NCI-H446 (cell line): ENCODE measurements around the gene MORN5.

Experiments used
- DNase-seq, 2 experiments: peaks; one replicate each; lab custom pipeline; 2025; lab: John Stamatoyannopoulos, UW

The MORN5 gene

DNA sequence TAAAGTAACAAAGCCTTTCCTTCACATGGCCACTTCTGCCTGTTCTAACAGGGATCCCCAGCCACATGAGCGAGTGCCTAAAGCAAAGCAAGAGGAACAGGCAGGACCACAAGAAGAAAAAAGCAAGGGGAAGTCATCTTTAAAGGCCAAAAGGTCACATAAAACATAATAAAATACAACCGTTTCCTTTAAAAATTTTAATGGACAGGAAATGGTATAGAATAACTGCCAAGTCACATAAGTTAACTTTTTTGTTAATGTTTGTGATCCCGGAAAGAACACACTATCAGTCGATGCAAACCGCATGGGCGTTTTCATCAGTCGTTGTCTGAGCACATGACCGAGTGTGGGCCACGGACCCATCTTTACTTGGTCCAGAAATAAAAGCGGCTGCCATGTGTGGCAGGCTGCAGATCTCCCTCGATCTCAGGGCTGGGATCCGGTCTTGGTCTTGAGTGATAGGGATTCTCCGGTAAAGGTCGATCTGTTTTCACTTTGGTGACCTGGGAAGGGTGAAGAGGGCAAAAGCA, 15.8 kb upstream of the MORN5 start:
- no peak for DNase-seq

DNA sequence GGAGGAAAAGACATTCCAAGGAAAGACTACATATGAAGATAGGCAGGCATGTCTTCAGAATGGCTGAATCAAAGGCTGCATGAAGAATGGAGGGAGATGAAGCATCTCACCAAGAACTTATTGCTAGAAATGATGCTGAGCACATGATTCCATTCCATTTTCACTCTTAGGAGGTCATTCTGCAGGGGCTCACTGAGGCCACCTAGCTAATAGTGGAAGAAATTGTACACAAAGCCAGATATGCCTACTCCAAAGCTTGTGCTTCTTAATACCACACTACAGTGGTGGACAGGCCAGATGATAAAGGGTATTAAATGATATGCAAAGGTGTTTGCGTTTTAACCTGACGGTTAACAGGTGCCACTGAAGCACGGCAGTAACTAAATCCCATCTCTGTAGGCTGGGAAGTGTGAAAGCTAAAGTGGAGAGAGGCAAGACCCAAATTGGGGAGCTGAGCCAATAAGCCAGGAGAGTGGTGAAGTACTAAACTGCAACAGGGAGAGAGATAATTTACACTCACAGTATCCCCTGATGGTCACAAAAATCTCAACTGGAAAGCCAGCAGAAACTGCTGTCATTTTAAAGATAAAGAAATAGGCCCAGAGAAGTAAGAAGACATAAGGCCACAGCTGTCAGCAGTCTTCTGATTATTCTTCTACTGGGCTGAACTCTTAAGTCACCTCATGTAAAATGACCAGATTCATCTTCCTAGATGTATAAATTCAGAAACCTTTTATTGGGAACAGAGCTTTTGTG, 14.7 kb upstream of the MORN5 start:
- DNase-seq, result no peak

DNA sequence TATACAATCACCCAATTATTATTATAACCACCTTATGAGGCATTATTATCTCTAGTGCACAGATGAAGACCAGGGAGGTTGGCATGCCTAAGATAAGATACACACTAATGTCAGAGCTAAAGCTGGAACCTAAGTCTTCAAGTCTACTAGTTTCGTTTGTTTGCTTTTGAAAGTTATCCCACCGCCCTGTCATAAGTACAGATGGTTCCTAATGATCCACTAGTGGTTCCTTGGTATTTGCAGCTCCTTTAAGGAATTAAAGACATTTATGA, 14.2 kb upstream of the MORN5 start:
- no peak for DNase-seq

DNA sequence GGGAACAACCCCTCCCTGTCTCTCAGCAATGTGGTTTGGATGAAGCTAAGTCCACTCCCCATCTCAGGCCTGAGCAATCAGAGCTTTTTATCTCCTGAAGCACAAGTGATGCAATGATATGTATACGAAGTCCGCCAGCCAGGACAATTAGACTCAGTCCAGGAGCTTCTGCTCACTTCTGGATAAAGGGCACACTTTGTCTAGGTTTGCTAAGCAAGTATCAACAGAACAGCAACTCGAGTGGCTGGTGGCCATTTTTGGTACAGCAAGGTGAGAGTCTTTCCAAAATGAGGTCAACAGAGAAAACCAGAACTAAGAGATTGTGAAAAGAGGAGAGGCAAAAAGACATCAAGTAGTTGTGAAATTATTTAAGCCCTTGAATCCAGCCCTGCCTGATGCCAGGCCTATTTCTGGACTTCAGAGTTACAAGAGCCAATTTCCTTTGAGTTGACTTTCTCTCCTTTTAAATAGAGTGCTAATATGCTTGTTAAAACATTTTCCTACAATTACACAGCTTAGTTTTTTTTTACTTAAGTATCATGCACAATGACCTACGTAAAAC, 8.4 kb upstream of the MORN5 start:
- no peak for DNase-seq

DNA sequence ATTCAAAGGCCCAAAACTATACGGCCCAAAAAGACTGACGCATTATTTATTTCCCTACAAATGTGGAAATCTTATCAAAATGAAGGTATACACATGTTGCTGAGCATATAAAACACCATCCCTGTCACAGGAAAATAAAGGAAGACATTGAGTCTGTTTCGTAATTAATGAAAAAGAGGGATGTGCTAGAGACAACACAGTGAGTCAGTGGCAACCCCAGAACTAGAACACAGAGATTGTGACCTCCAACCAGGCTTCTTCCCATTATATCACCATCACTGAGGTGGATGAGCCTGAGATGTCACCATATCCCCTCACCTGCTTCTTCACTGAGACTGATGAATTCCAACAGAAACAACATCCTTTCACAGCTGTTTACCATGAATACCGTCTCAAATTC, 3.9 kb upstream of the MORN5 start:
- DNase-seq, result no peak

DNA sequence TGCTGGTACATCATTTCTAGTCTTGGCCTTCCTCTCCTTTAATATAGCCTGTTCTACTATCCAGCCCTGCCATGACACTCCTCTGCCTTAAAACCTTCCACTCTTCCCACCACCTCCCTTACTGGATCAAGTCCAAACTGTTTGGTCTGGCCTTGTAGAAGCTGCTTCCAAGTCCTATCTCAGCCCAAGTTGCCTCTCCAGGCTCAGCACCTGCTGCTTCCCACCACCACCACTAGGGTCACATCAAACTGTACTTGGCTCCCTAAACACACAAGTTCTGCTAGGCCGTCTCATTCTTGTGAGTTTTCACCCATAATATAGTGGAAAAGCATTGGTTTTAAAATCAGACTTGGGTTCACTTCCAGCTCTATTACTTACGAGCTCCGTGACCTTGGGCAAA, 1.5 kb upstream of the MORN5 start:
- peak; percentile 16 to 27 for DNase-seq

DNA sequence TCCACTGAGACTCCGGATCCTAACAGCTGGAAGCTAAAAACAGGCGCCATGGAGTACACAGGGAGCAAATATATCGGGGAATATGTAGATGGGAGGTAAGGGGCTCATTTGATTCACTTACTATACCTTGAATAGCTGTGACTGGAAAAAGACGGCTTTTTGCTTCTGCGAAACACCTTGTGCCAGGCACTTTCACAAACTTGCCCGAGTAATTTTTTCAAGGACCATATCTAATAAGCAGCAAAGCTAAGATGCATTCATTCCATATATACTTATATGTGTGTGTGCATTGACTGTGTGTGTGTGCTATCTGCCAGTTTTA, 178 bp downstream of the MORN5 start:
- no peak for DNase-seq

DNA sequence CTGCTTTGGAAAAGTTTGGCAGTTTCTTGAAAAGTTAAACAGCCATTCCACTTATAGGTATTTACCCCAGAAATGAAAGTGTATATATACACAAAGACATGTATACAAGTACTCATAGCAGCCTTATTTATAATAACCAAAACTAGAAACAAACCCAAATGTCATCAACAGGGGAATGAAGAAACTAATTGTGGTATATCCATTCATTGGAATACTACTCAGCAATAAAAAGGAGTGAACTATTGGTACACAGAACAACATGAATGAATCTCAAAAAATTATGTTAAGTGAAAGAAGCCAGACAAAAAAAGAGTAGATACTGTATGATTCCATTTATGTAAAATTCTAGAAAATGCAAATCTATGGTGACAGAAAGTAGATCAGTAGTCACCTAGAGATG, 2.7 kb downstream of the MORN5 start:
- DNase-seq, result no peak

DNA sequence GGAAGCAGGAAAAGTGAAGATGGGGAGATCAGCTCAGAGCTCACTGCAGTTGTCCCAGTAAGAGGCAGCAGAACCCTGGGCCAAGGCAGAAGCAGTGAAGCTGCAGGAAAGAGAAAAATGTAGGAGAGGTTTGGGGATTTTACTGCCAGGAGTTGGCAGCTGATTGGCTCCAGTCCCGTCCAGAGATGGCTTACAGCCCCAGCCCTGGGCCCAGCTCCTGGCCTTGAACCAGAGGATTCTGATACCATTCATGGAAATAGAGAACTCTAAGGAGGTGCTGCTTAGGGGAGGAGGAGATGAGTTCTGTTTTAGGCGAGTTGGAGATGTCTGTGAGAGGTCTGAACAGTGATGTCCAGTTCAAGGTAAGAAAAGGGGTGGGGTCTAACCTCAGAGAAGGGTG, 4.6 kb downstream of the MORN5 start:
- no peak for DNase-seq

DNA sequence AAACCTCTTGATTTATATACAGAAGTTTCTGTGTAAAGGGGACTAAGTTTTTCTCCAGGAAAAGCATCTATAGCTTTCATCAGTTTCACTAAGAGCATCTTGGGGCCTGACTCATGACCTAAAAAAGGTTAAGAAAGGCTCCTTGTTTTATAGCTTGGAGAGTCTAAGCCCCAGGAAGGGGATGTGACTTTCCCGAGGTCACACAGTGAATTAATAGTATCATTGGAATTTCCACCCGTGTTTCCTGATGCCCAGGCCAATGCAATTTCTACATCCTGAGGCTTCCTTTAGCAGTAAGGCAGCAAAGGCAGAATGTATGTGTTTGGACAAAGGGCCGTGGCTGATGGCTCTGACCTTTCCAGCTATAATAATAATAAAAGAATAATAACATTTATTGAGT, 8.6 kb downstream of the MORN5 start:
- no peak for DNase-seq

DNA sequence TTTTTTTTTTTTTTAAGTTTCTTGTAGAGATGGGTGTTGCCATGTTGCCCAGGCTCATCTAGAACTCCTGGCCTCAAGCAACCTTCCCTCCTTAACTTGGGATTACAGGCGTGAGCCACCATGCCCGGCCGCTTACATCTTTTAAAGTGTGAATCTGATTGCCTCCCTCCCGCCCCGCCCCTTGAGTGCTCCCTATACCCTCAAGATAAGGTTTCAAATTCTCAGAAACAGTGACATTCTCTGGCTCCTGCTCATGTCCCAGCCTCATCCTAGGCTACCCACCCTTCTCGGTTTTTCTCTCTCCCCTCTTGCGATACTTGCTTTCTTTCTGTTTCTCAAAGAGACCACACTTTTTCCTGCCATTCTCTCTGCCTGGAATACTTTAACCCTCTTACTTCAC, 12.4 kb downstream of the MORN5 start:
- DNase-seq, result no peak

DNA sequence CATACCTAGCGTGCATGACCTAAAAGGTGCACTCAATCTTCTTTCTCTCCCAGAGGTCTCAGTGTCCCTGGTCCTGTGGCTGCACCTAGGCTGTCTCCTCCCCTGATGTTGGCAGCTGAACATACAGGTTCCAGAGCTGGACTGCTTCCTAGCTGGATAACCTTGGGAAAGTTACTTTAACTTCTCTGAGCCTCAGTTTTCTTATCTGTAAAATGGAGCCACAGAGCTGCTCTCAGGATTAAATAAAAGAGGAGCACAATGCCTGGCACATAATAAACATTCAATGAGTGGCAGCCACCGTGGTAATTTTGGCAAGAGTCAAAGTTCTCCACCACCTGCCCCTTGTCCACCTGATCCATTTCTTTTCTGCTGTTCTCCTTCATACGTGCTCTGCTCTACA, 14.0 kb downstream of the MORN5 start:
- no peak for DNase-seq

DNA sequence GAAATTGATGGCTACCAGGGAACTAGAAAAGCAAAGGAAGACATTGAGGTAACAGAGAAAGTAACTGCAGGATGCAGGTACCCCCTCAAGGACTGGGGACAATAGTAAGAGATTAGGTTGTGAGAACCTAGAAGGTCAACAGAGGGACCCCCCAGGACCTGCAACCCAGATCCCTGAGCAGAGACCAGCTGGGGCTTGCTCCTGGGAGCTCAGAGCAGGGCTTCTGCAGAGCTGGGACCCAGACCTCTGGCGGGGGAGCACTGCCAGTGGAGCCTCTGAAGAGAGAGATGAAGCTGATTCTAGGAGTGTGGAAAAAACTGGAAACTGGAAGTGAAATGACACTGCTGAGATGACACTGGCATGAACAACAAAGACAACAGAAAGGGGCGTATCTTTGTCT, 17.2 kb downstream of the MORN5 start:
- no peak for DNase-seq

DNA sequence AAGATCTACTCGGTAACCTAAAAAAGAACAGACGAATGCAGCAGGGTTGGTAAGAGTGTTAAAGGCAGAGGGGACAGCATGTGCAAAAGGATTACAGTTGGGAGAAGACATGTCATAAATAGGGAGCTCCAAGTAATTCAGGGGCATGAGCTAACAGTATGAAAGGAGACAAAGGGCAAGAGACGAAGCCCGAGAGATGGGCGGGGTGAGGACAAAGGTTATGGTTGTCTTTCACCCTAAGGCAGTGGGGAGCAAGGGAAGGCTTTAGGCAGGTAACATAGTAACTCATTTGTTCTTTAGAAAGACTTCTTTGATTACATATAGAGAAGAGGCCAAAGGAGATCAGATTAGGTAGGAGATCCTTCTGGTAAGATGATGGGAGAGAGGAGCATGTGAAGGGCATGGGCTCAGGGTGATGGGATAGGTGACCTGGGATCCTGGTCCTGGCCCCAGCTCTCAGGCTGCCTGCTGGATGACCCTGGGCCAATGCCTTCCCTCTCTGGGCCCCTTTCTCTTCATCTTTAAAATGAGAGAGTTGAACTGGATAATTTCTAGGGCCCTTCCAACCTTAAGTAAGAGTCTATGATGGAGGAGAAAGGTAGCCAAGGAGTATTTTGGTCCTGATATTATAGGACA, 19.5 kb downstream of the MORN5 start:
- no peak for DNase-seq

DNA sequence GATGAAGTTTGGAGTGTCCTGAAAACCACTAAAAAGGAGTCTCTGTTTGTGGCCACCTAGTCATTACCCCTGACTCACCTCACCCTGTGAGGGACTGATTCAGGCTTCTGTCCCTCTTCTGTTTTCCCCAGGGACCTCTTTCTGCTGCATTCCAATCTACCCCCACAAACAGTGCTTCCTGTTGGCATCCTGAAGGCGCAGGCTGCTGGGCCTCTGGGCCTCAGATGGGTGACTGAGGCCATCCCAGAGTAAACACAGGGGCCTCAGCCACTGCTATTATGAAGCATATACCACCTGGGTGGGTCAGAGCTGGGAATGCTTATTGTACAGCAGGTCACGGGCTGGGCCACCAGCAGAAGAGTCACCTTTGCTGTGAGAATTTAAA, 20.0 kb downstream of the MORN5 start:
- DNase-seq, result no peak

DNA sequence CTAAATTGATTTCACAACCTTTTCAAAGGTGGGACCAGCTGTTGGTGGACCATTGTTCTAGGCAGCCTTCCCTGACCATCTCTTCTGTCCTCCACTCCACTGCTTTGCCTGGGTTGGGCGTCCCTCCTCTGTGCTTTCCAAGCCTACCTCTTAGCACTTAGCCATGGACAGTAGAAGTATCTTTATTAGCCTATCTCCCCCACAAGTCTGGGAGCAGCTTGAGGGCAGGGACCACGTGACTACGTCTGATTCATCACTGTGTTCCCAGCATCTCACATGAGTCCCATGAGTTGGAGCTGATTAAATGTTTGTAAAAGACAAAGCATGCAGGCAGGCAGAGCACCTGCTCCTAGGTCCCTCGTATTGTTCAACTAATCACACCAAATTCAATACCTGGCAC, 20.9 kb downstream of the MORN5 start:
- no peak for DNase-seq

DNA sequence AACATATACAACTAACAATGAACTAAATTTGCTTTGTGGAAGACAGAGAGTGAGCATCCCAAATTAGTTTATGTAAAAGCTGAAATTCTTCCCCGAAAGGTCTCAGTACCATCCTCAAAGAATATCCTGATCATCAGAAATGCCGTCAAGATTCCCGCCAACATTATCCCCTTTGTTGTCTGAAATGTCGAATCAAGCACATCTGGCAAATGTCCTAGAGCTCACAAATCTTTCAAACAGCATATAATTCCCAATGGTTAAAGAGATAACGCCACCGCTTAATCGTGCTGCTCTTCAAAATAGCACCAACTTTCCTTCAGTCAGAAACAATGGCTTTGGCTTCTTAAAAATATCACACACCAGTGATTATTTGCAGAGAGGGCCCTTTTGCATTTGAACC, 23.8 kb downstream of the MORN5 start:
- no peak for DNase-seq

DNA sequence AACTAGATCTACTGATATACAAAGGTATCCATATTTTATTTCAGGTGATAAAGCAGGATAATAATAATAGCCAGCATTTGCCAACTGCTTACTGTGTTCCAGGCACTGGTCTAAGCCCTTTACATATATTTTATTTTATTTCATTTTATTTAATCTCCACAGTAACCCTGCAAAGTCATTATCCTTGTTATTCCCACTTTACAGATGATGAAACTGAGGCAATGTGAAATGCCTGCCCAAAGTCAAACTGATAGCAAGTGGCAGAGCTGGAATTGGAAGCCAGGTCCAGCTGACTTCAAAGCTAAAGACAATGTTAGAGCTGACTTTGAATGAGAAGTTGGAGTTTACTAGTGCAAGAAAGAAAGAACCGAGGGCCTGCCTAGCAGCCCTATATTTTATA, 24.8 kb downstream of the MORN5 start:
- DNase-seq, result no peak

DNA sequence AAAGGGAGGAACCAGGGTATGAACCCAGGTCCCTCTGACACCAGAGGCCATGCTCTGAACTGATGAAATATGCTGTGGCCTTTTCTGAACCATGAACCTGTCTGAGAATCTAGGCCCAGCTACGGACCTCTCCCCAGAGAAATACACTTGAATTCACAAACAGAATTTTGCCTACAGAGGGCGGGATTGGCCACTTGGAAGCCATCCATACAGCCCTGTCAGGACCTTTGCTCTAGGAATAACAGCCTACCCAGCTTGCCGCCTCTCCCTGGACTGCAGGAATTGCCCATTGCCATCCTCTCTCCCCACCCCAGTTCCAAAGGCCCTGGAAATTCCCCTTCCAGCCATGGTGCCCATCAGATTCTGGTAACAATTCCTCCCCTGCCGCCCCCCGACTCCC, 26.6 kb downstream of the MORN5 start:
- no peak for DNase-seq

DNA sequence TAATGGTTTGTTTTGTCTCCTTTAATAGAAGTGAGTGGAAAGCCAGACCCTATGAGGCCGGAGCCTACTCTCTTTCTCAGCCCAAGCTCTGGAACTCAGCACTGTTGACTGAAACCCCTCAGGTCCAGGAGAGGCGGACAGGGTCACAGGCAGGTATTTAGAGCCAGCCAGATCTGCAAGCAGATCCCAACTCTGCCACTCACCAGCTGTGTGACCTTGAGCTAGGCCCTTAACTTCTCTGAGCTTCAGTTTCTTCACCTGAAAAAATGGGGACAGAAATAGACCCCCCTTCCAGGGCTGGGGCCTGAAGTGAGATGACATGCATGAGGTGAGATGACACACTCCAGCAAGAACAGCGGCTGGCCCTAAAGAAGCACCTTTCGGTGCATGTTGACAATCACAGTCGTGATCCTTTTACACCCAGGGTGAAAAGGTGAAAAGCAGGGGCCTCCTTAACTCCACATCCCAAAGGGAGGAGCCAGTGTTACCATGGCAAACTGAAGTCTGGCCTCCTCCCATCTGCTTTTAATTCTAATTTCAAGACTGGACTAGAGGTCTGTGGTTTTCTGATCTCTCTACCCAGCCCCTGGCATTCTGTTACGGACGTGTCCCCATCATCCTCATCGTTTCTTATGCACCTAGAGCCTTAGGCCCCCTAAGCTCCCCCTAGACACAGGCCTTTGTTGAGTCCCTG, 27.2 kb downstream of the MORN5 start:
- no peak for DNase-seq

DNA sequence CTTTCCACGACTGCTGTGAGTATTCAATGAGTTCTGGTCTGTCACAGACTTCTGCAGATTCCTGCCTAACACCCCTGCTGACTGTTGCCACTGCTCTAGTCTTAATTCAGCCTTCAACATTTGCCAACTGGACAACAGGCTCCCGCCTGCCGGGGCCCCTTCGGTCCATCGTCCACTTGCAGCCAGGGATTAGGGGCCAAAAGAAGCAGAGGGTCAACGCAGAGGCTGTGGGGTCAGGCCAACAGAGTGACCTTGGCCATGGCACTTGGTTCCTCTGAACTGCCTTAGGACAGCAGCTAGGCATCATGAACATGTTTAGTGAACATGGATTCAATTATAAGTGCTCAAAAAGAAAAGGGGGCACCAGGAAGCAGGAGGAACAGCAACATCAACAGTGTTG, 28.7 kb downstream of the MORN5 start:
- no peak for DNase-seq

DNA sequence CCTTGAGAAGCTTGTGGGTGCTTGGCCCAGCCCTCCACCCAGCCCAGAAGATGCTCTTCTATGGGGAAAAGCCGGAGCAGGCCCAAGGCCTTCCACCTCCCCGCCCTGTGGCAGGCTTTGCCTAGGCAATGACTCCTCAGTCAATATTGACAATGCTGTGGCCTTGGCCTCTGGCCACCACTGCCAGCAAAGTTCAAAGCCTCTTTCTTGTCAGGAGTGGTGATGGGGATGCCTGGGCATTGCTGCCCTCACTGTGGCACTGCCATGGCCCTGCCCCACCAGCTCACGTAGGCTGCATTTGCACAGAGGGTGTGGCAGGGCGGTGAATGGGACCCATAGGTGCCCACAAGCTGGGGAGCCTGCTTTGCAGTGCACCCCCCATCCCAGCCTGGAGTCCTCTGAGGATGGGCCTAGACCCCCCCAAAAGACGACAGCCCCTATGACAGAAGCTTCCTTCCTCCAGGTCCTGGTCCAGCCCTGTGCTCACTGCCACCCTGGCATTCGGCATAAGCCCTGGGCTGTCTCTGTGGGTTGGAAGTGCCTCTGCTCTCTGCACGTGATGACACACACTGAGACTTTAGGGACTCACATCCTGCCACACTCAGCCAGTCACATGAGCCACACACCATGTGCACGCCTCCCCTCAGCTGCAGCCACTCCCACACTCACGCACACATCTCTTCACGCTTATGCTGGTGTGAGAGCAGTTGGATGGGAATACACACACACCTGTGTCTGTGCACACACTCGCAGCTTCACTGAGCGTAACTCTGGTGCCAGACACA, 31.1 kb downstream of the MORN5 start:
- DNase-seq, result no peak

DNA sequence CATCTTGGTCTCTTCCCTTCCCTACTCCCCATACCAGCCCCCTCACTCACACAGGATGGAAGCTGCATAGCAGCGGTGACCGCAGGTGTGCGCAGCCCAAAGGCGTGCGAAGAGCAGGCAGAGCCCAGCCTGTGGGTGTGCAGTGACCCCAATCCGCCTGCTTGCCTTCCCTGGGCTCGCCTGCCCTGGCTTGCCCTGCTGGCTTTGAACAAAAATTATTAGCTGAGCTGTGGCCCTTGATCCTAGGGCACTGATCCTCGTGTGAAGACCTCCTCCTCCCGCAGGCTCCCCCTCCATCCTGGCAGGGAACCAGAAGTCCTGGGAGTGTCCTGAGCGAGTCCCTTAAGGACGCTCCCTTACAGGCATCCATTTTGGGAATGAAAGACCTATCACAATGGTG, 31.9 kb downstream of the MORN5 start:
- DNase-seq, result no peak
